T-cell (primary cell): ENCODE results near the gene BRD7. TPM values are rescaled to one million over a fixed set of nuclear protein-coding genes. Genes with fewer than 3 reads are reported as not detected.

Experiments used
- ATAC-seq, 4 experiments: fragments of 200-7000 bp in 3 of 4; fragments of 150-1000 bp in 1 of 4; cut with Tn5 transposase; replicated peaks in 1 of 4; 1 replicate in 3 of 4; 2 replicates in 1 of 4; pipeline ENCODE4 v1.10.0; 2021; ENCODE audit warnings: moderate library complexity in 3 of 4, mild to moderate bottlenecking in 2 of 4, moderate number of reproducible peaks in 1 of 4
- CTCF ChIA-PET, 2 donors: fragments of 300-600 bp; sonication (Branson Sonifier 250); formaldehyde crosslinking; loops; one replicate each; lab custom pipeline; 2022; ENCODE audit warnings: antibody characterized with exemption in 2 of 2; lab: Charles Lee
- POLR2A ChIA-PET, 2 donors: fragments of 300-600 bp; sonication (Branson Sonifier 250); formaldehyde crosslinking; loops; one replicate each; lab custom pipeline; 2022; ENCODE audit warnings: antibody characterized with exemption in 2 of 2; lab: Charles Lee
- DNase-seq, 35 experiments: peaks; one replicate each; pipeline versions ENCODE4 v3.0.0 to v3.0.0-alpha.2; 2013 to 2023
- H3K27ac ChIP-seq: one replicate; pipeline ENCODE4 v1.5.1; 2013; ENCODE audit warnings: low read length
- H3K27me3 ChIP-seq, 2 experiments: replicated peaks in 1 of 2; 1 replicate in 1 of 2; 2 replicates in 1 of 2; pipeline versions ENCODE4 v1.6.1 to v1.7.0; 2013; ENCODE audit warnings: low read length in 1 of 2, mixed read lengths in 1 of 2; ENCODE audit not compliant: control insufficient read depth in 2 of 2, insufficient read depth in 2 of 2; ENCODE audit errors: extremely low read depth in 1 of 2
- H3K36me3 ChIP-seq, 2 donors: 1 replicate in 1 of 2; 2 replicates in 1 of 2; pipeline versions ENCODE4 v1.6.1 to v1.7.0; 2013; ENCODE audit warnings: low read length in 1 of 2; ENCODE audit not compliant: control insufficient read depth in 2 of 2, insufficient read depth in 1 of 2; ENCODE audit errors: extremely low read depth in 1 of 2
- H3K4me1 ChIP-seq, 2 experiments: 1 replicate in 1 of 2; 2 replicates in 1 of 2; pipeline versions ENCODE4 v1.6.1 to v1.7.0; 2013; ENCODE audit warnings: low read length in 2 of 2, mixed read lengths in 1 of 2; ENCODE audit not compliant: insufficient read depth in 2 of 2, control insufficient read depth in 1 of 2; ENCODE audit errors: extremely low read depth in 1 of 2
- H3K4me3 ChIP-seq, 2 donors: 1 replicate in 1 of 2; 2 replicates in 1 of 2; pipeline versions ENCODE4 v1.5.1 to v1.7.0; 2013; ENCODE audit warnings: mild to moderate bottlenecking in 2 of 2, low read length in 1 of 2, moderate library complexity in 1 of 2; ENCODE audit not compliant: control insufficient read depth in 1 of 2; ENCODE audit errors: extremely low read depth in 1 of 2
- H3K9me3 ChIP-seq: 2 replicates; pipeline ENCODE4 v1.7.0; 2013
- H3K27ac Mint-ChIP-seq, 2 donors: one replicate each; pipeline ENCODE4 v1.8.0; 2020 to 2021; ENCODE audit warnings: mild to moderate bottlenecking in 2 of 2, mixed read lengths in 2 of 2
- H3K27me3 Mint-ChIP-seq, 2 donors: one replicate each; pipeline ENCODE4 v1.8.0; 2021 to 2022; ENCODE audit warnings: mixed read lengths in 2 of 2
- H3K36me3 Mint-ChIP-seq: one replicate; pipeline ENCODE4 v1.8.0; 2021; ENCODE audit warnings: mixed read lengths
- H3K4me1 Mint-ChIP-seq, 3 donors: one replicate each; pipeline ENCODE4 v1.8.0; 2020 to 2022; ENCODE audit warnings: mixed read lengths in 3 of 3, mild to moderate bottlenecking in 1 of 3
- H3K4me3 Mint-ChIP-seq, 3 donors: one replicate each; pipeline ENCODE4 v1.8.0; 2020 to 2022; ENCODE audit warnings: mild to moderate bottlenecking in 3 of 3, mixed read lengths in 3 of 3, moderate library complexity in 3 of 3
- H3K9me3 Mint-ChIP-seq, 3 donors: one replicate each; pipeline ENCODE4 v1.8.0; 2020 to 2022; ENCODE audit warnings: mixed read lengths in 3 of 3
- WGBS: methylation state at CpG from one replicate; pipeline ENCODE4 v1.1.5; 2013; ENCODE audit warnings: missing lambda C conversion rate; ENCODE audit not compliant: insufficient coverage; 5-methylcytosine and 5-hydroxymethylcytosine counted together
- total RNA-seq, 35 experiments: library from RNA in 6 of 35; stranded (reverse) in 6 of 35; fragments of 120-200 nt in 1 of 35; gene quantifications; one replicate each; pipeline versions ENCODE4 v1.2.1 to v1.2.4 and lab custom pipeline; 2013 to 2026

The BRD7 gene
- total RNA-seq, 5 donors from 2014 or later (not counting 1 experiment from before 2014, with no cell fraction given), result 62.9 to 115 (median 75.4) TPM

GRCh38 chr16:50332599-50332998 lies 36.2 kb downstream of the BRD7 start:
- ChIA-PET CTCF (interaction anchor here (0.6 to 13.1 kb wide), 5 partner anchors 9 to 413 kb away, joined by 3 to 250 read pairs (median 3); no protein-coding TSS in a partner anchor), POLR2A (interaction anchor here in 1 of 2 donors (0.6 to 0.7 kb wide), 2 partner anchors 70 to 400 kb away, joined by 3 read pairs; no protein-coding TSS in a partner anchor)
- Mint-ChIP-seq H3K27me3 (no peaks in the 10 kb centered on the region), H3K9me3 (peaks cover 0 to 2% (median 0%) of the 10 kb centered on the region in 3 donors), H3K27ac (peak overlapping the region; percentile 28 to 55), H3K36me3 (peaks cover 51% of the 10 kb centered on the region), H3K4me1 (peaks cover 27 to 75% (median 61%) of the 10 kb centered on the region in 3 donors), H3K4me3 (no peak overlapping the region)
- DNase-seq (no peak), ATAC-seq (no peak)
- Histone ChIP-seq H3K4me3 (no peak overlapping the region), H3K36me3 (peaks cover 7 to 42% of the 10 kb centered on the region in 2 donors), H3K4me1 (peaks cover 2 to 9% of the 10 kb centered on the region in 2 experiments), H3K9me3 (no peaks in the 10 kb centered on the region), H3K27me3 (no peaks in the 10 kb centered on the region), H3K27ac (no peak overlapping the region)
- 100% methylated on average over 1 of the region's 3 CpGs for WGBS

GRCh38 chr16:50331570-50331969 lies 37.2 kb downstream of the BRD7 start:
- ChIA-PET CTCF (interaction anchor here in 1 of 2 donors (13.1 kb wide), 1 partner anchor 23 kb away, joined by 250 read pairs; no protein-coding TSS in a partner anchor), POLR2A (no interaction called here)
- ATAC-seq (no peak), DNase-seq (no peak)
- Mint-ChIP-seq H3K4me3 (no peak overlapping the region), H3K27ac (peak overlapping the region; percentile 10 to 55), H3K9me3 (peaks cover 0 to 2% (median 0%) of the 10 kb centered on the region in 3 donors), H3K27me3 (no peaks in the 10 kb centered on the region), H3K36me3 (peaks cover 54% of the 10 kb centered on the region), H3K4me1 (peaks cover 32 to 74% (median 60%) of the 10 kb centered on the region in 3 donors)
- 100% methylated on average over 1 of the region's 5 CpGs for WGBS
- H3K4me1 ChIP-seq, result peaks cover 8 to 9% of the 10 kb centered on the region in 2 experiments
- no peaks in the 10 kb centered on the region for H3K27me3 ChIP-seq
- no peak overlapping the region for H3K4me3 ChIP-seq
- H3K27ac ChIP-seq, result no peak overlapping the region
- peaks cover 7 to 45% of the 10 kb centered on the region in 2 donors for H3K36me3 ChIP-seq
- H3K9me3 ChIP-seq, result no peaks in the 10 kb centered on the region

GRCh38 chr16:50329446-50330189 lies 39.2 kb downstream of the BRD7 start:
- ChIA-PET POLR2A (interaction anchor here (0.6 to 1.2 kb wide), 5 partner anchors 9 to 352 kb away, joined by 3 to 7 read pairs (median 3); partner anchors contain the start of gene SNX20 (in 1 of the 2)), CTCF (interaction anchor here (0.5 to 13.1 kb wide), 9 partner anchors 9 to 418 kb away, joined by 3 to 250 read pairs (median 3); no protein-coding TSS in a partner anchor)
- 79% methylated on average over 8 of the region's 11 CpGs for WGBS
- no peaks in the 10 kb centered on the region for H3K9me3 ChIP-seq
- peak overlapping the region; percentile 62 to 80 for H3K27ac Mint-ChIP-seq
- H3K27me3 ChIP-seq, result no peaks in the 10 kb centered on the region
- peaks cover 0 to 2% (median 0%) of the 10 kb centered on the region in 3 donors for H3K9me3 Mint-ChIP-seq
- H3K4me1 ChIP-seq, result peaks cover 5 to 9% of the 10 kb centered on the region in 2 experiments
- H3K4me3 Mint-ChIP-seq, result no peak overlapping the region
- H3K36me3 ChIP-seq, result peaks cover 7 to 47% of the 10 kb centered on the region in 2 donors
- H3K36me3 Mint-ChIP-seq, result peaks cover 54% of the 10 kb centered on the region
- H3K4me3 ChIP-seq, result no peak overlapping the region
- peak overlapping the region; percentile 39 for H3K27ac ChIP-seq
- DNase-seq (no peak), ATAC-seq (no peak)
- no peaks in the 10 kb centered on the region for H3K27me3 Mint-ChIP-seq
- peaks cover 29 to 60% (median 55%) of the 10 kb centered on the region in 3 donors for H3K4me1 Mint-ChIP-seq

GRCh38 chr16:50326835-50327465 lies 41.8 kb downstream of the BRD7 start:
- ATAC-seq (peak; percentile 82 to 94 (median 87)), DNase-seq (peak; percentile 36 to 87 (median 70))
- Mint-ChIP-seq H3K4me1 (peaks cover 43 to 63% (median 61%) of the 10 kb centered on the region in 3 donors), H3K36me3 (peaks cover 49% of the 10 kb centered on the region), H3K4me3 (no peak overlapping the region), H3K27ac (peak overlapping the region; percentile 85 to 88), H3K27me3 (no peaks in the 10 kb centered on the region), H3K9me3 (no peaks in the 10 kb centered on the region)
- POLR2A ChIA-PET, result interaction anchor here (0.6 to 1.7 kb wide), 10 partner anchors 10 to 61 kb away, joined by 3 to 18 read pairs (median 4); partner anchors contain the start of gene ADCY7 (in 1 of the 2)
- CTCF ChIA-PET, result interaction anchor here (0.6 to 13.1 kb wide), 37 partner anchors 12 to 480 kb away, joined by 3 to 250 read pairs (median 4); partner anchors contain the start of genes CNEP1R1 (in 1 of the 2), CYLD (in 1 of the 2) and SNX20 (in 1 of the 2)
- Histone ChIP-seq H3K27ac (peak overlapping the region; percentile 75), H3K36me3 (peaks cover 3 to 54% of the 10 kb centered on the region in 2 donors), H3K9me3 (no peaks in the 10 kb centered on the region), H3K4me3 (no peak overlapping the region), H3K27me3 (no peaks in the 10 kb centered on the region), H3K4me1 (peaks cover 5 to 18% of the 10 kb centered on the region in 2 experiments)
- WGBS, result 75% methylated on average over 4 of the region's 7 CpGs

GRCh38 chr16:50326264-50326663 lies 42.5 kb downstream of the BRD7 start:
- Mint-ChIP-seq H3K4me3 (no peak overlapping the region), H3K9me3 (no peaks in the 10 kb centered on the region), H3K27me3 (no peaks in the 10 kb centered on the region), H3K4me1 (peaks cover 43 to 60% (median 57%) of the 10 kb centered on the region in 3 donors), H3K27ac (peak overlapping the region; percentile 59 to 85), H3K36me3 (peaks cover 47% of the 10 kb centered on the region)
- H3K36me3 ChIP-seq, result peaks cover 3 to 53% of the 10 kb centered on the region in 2 donors
- ChIA-PET POLR2A (interaction anchor here in 1 of 2 donors (0.6 to 1.7 kb wide), 4 partner anchors 11 to 31 kb away, joined by 4 to 16 read pairs (median 6); no protein-coding TSS in a partner anchor), CTCF (interaction anchor here (0.6 to 13.1 kb wide), 17 partner anchors 13 to 480 kb away, joined by 3 to 250 read pairs (median 11); partner anchors contain the start of gene CNEP1R1 (in 1 of the 2))
- 87% methylated on average over 5 of the region's 5 CpGs for WGBS
- peaks cover 5 to 18% of the 10 kb centered on the region in 2 experiments for H3K4me1 ChIP-seq
- H3K27ac ChIP-seq, result peak overlapping the region; percentile 75
- DNase-seq (no peak), ATAC-seq (no peak)
- H3K9me3 ChIP-seq, result no peaks in the 10 kb centered on the region
- H3K4me3 ChIP-seq, result no peak overlapping the region
- H3K27me3 ChIP-seq, result no peaks in the 10 kb centered on the region
